HEK293T (cell line): ENCODE results near the gene MCF2L.

ENCODE experiments used
- CTCF ChIA-PET: fragments of 350-600 bp; formaldehyde crosslinking; extraction: SDS; loops from one replicate; lab custom pipeline; 2021; ENCODE audit warnings: antibody characterized with exemption, inconsistent platforms; lab: Yijun Ruan, JAX
- POLR2A ChIA-PET: fragments of 350-600 bp; formaldehyde crosslinking; extraction: SDS; loops from one replicate; lab custom pipeline; 2020; ENCODE audit warnings: antibody characterized with exemption, inconsistent platforms; lab: Yijun Ruan, JAX
- DNase-seq: peaks from one replicate; pipeline ENCODE4 v3.0.0; 2012; ENCODE audit warnings: mixed read lengths; ENCODE audit errors: extremely low spot score
- ARNT ChIP-seq: fragments of 450-650 bp; IDR thresholded peaks from 2 replicates; pipeline ENCODE4 v1.6.1; 2017; ENCODE audit warnings: mild to moderate bottlenecking
- BHLHE40 ChIP-seq: fragments of 450-650 bp; IDR thresholded peaks from 2 replicates; pipeline ENCODE4 v1.6.1; 2016; ENCODE audit warnings: mild to moderate bottlenecking, moderate library complexity, borderline replicate concordance
- CTBP1 ChIP-seq: fragments of 450-650 bp; IDR thresholded peaks from 2 replicates; pipeline ENCODE4 v1.6.1; 2016; ENCODE audit warnings: borderline replicate concordance
- ELF4 ChIP-seq: fragments of 450-650 bp; IDR thresholded peaks from 2 replicates; pipeline ENCODE4 v1.6.1; 2017; ENCODE audit warnings: antibody characterized with exemption
- FOXA1 ChIP-seq: fragments of 450-650 bp; IDR thresholded peaks from 2 replicates; pipeline ENCODE4 v1.6.1; 2016; ENCODE audit warnings: mild to moderate bottlenecking
- FOXK2 ChIP-seq: fragments of 450-650 bp; IDR thresholded peaks from 2 replicates; pipeline ENCODE4 v1.6.1; 2016; ENCODE audit warnings: mild to moderate bottlenecking
- FOXM1 ChIP-seq: fragments of 450-650 bp; IDR thresholded peaks from 2 replicates; pipeline ENCODE4 v1.6.1; 2017; ENCODE audit warnings: mild to moderate bottlenecking, borderline replicate concordance
- HDGF ChIP-seq: fragments of 450-650 bp; IDR thresholded peaks from 2 replicates; pipeline ENCODE4 v1.6.1; 2017; ENCODE audit warnings: antibody characterized with exemption, borderline replicate concordance
- L3MBTL2 ChIP-seq: fragments of 450-650 bp; conservative IDR thresholded peaks from 2 replicates; pipeline ENCODE4 v1.6.1; 2016; ENCODE audit warnings: mild to moderate bottlenecking
- LEF1 ChIP-seq: fragments of 450-650 bp; IDR thresholded peaks from 2 replicates; pipeline ENCODE4 v1.6.1; 2017; ENCODE audit warnings: mild to moderate bottlenecking, borderline replicate concordance
- NFRKB ChIP-seq: fragments of 450-650 bp; IDR thresholded peaks from 2 replicates; pipeline ENCODE4 v1.6.1; 2016; ENCODE audit warnings: mild to moderate bottlenecking, moderate library complexity
- PKNOX1 ChIP-seq: fragments of 450-650 bp; IDR thresholded peaks from 2 replicates; pipeline ENCODE4 v1.6.1; 2016
- SP1 ChIP-seq: fragments of 450-650 bp; IDR thresholded peaks from 2 replicates; pipeline ENCODE4 v1.6.1; 2017
- SUZ12 ChIP-seq: fragments of 450-650 bp; IDR thresholded peaks from 2 replicates; pipeline ENCODE4 v1.6.1; 2016; ENCODE audit warnings: mild to moderate bottlenecking
- TARDBP ChIP-seq: fragments of 450-650 bp; IDR thresholded peaks from 2 replicates; pipeline ENCODE4 v1.6.1; 2016
- ZNF384 ChIP-seq: fragments of 450-650 bp; IDR thresholded peaks from 2 replicates; pipeline ENCODE4 v1.6.1; 2016

The MCF2L gene

GRCh38 chr13:113035213-113035800, 66.3 kb downstream of the MCF2L start:
- TF ChIP-seq CTBP1: no peak
- no peak for TF ChIP-seq ARNT
- TF ChIP-seq LEF1: no peak
- no peak for TF ChIP-seq ZNF384
- no peak for TF ChIP-seq SUZ12
- TF ChIP-seq FOXM1: no peak
- CTCF ChIA-PET: interaction anchor here (0.6 kb wide), 1 partner anchor 104 kb away, joined by 4 read pairs; no protein-coding TSS in a partner anchor
- DNase-seq: no peak
- POLR2A ChIA-PET: no interaction called here

- ChIA-PET CTCF (no interaction called here), POLR2A (no interaction called here)
- TF ChIP-seq BHLHE40: no peak
- TF ChIP-seq FOXK2: no peak
- no peak for TF ChIP-seq CTBP1
- no peak for TF ChIP-seq ARNT
- no peak for TF ChIP-seq HDGF
- TF ChIP-seq TARDBP: no peak
- TF ChIP-seq ZNF384: no peak
- DNase-seq: no peak
Measured at GRCh38 chr13:113036401-113036800, 67.4 kb downstream of the MCF2L start.

- TF ChIP-seq FOXK2 (no peak), ZNF384 (no peak), HDGF (no peak), FOXM1 (no peak), L3MBTL2 (no peak), ARNT (no peak), CTBP1 (no peak), FOXA1 (no peak), SUZ12 (no peak), TARDBP (no peak), PKNOX1 (no peak)
- ChIA-PET CTCF (no interaction called here), POLR2A (no interaction called here)
- no peak for DNase-seq
Measured at GRCh38 chr13:113040031-113040430, 71.0 kb downstream of the MCF2L start.

GRCh38 chr13:113040597-113041292, 71.7 kb downstream of the MCF2L start:
- no peak for DNase-seq
- POLR2A ChIA-PET: no interaction called here
- CTCF ChIA-PET: no interaction called here
- TF ChIP-seq NFRKB: no peak
- TF ChIP-seq BHLHE40: no peak
- TF ChIP-seq LEF1: no peak
- TF ChIP-seq ELF4: no peak
- TF ChIP-seq ARNT: no peak
- TF ChIP-seq FOXK2: no peak
- no peak for TF ChIP-seq FOXM1
- no peak for TF ChIP-seq L3MBTL2
- no peak for TF ChIP-seq CTBP1
- TF ChIP-seq PKNOX1: no peak
- no peak for TF ChIP-seq SP1
- no peak for TF ChIP-seq FOXA1
- TF ChIP-seq SUZ12: no peak

- no peak for TF ChIP-seq SUZ12
- TF ChIP-seq CTBP1: no peak
- no peak for TF ChIP-seq HDGF
- TF ChIP-seq SP1: no peak
- TF ChIP-seq BHLHE40: no peak
- no peak for TF ChIP-seq FOXA1
- no peak for TF ChIP-seq ARNT
- no peak for TF ChIP-seq ELF4
- TF ChIP-seq PKNOX1: no peak
- no peak for TF ChIP-seq ZNF384
- TF ChIP-seq LEF1: no peak
- TF ChIP-seq L3MBTL2: no peak
- TF ChIP-seq NFRKB: no peak
- no peak for TF ChIP-seq FOXK2
- no peak for TF ChIP-seq TARDBP
- DNase-seq: no peak
Measured at GRCh38 chr13:113041293-113041690, 72.3 kb downstream of the MCF2L start.

GRCh38 chr13:113041896-113042295, 72.9 kb downstream of the MCF2L start:
- no peak for TF ChIP-seq ZNF384
- TF ChIP-seq LEF1: no peak
- TF ChIP-seq SUZ12: no peak
- no peak for TF ChIP-seq NFRKB
- TF ChIP-seq FOXM1: no peak
- TF ChIP-seq L3MBTL2: no peak
- TF ChIP-seq ELF4: no peak
- TF ChIP-seq TARDBP: no peak
- no peak for TF ChIP-seq FOXK2
- TF ChIP-seq BHLHE40: no peak
- CTCF ChIA-PET: interaction anchor here (1.1 kb wide), 1 partner anchor 9 kb away, joined by 3 read pairs; no protein-coding TSS in a partner anchor
- no peak for DNase-seq
- POLR2A ChIA-PET: no interaction called here

More at GRCh38 chr13:113041293-113041690, 72.3 kb downstream of the MCF2L start:
- ChIA-PET CTCF (no interaction called here), POLR2A (no interaction called here)
